Measurements from ENCODE around the gene UVSSA.

Gene UVSSA

GRCh38 chr4:1407657-1408333 is 60.8 kb downstream of the UVSSA start:
- no peak for DNase-seq (ENCODE audit: low read depth in 2 of 2)

GRCh38 chr4:1408418-1408817 is 61.4 kb downstream of the UVSSA start:
- DNase-seq (ENCODE audit: low read depth in 2 of 2): no peak

- DNase-seq (ENCODE audit: low read depth in 2 of 2): no peak
Observed at GRCh38 chr4:1409079-1409478, 62.1 kb downstream of the UVSSA start.

- DNase-seq (ENCODE audit: low read depth in 2 of 2): no peak
Observed at GRCh38 chr4:1409491-1410425, 62.8 kb downstream of the UVSSA start.

- peak; percentile 27 to 28 for DNase-seq (ENCODE audit: low read depth in 2 of 2)
Observed at GRCh38 chr4:1410491-1411325, 63.7 kb downstream of the UVSSA start.

- no peak for DNase-seq (ENCODE audit: low read depth in 2 of 2)
Observed at GRCh38 chr4:1411436-1412375, 64.7 kb downstream of the UVSSA start.

- DNase-seq (ENCODE audit: low read depth in 2 of 2): no peak
Observed at GRCh38 chr4:1412376-1413203, 65.6 kb downstream of the UVSSA start.

- no peak for DNase-seq (ENCODE audit: low read depth in 2 of 2)
Observed at GRCh38 chr4:1413204-1413663, 66.2 kb downstream of the UVSSA start.

- DNase-seq (ENCODE audit: low read depth in 2 of 2): no peak
Observed at GRCh38 chr4:1413687-1414479, 66.9 kb downstream of the UVSSA start.

- DNase-seq (ENCODE audit: low read depth in 2 of 2): no peak
Observed at GRCh38 chr4:1414831-1415680, 68.0 kb downstream of the UVSSA start.

GRCh38 chr4:1415681-1415981 is 68.6 kb downstream of the UVSSA start:
- DNase-seq (ENCODE audit: low read depth in 2 of 2): no peak

- DNase-seq (ENCODE audit: low read depth in 2 of 2): no peak
Observed at GRCh38 chr4:1416051-1416947, 69.3 kb downstream of the UVSSA start.

GRCh38 chr4:1416948-1417260 is 69.9 kb downstream of the UVSSA start:
- DNase-seq (ENCODE audit: low read depth in 2 of 2): no peak

- no peak for DNase-seq (ENCODE audit: low read depth in 2 of 2)
Observed at GRCh38 chr4:1417522-1418390, 70.7 kb downstream of the UVSSA start.

GRCh38 chr4:1418494-1419285 is 71.7 kb downstream of the UVSSA start:
- no peak for DNase-seq (ENCODE audit: low read depth in 2 of 2)

- no peak for DNase-seq (ENCODE audit: low read depth in 2 of 2)
Observed at GRCh38 chr4:1419708-1420107, 72.7 kb downstream of the UVSSA start.
